HG03196 (cell line): Measurements from ENCODE around the gene EXOC8.
"Not testable (repeated sequence)": the region's sequence is repeated elsewhere in the genome, so short reads cannot be mapped to it uniquely, and the experiment has no call there.

ENCODE experiments used
- ATAC-seq: cut with Tn5 transposase; IDR thresholded peaks from one replicate; pipeline ENCODE4 v1.9.1; 2021; ENCODE audit not compliant: unreplicated experiment

EXOC8 gene

GRCh38 chr1:231354330-231355020, 16.8 kb upstream of the EXOC8 start:
- no peak for ATAC-seq

DNA sequence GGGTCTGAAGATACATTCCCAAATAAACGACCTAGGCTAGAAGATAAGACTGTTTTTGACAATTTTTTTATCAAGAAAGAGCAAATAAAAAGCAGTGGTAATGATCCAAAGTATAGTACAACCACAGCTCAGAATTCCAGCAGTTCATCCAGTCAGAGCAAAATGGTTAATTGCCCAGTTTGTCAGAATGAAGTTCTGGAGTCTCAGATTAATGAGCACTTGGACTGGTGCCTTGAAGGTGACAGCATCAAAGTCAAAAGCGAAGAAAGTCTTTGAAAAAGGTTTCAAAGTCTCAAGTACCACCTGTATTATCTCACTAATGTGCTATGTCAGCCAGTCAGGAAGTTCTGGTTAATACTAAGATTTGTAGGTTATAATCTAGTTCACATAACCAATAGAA, 15.4 kb upstream of the EXOC8 start:
- ATAC-seq: no peak

- no peak for ATAC-seq
These were observed 14.2 kb upstream of the EXOC8 start for GRCh38 chr1:231351816-231352215.

DNA sequence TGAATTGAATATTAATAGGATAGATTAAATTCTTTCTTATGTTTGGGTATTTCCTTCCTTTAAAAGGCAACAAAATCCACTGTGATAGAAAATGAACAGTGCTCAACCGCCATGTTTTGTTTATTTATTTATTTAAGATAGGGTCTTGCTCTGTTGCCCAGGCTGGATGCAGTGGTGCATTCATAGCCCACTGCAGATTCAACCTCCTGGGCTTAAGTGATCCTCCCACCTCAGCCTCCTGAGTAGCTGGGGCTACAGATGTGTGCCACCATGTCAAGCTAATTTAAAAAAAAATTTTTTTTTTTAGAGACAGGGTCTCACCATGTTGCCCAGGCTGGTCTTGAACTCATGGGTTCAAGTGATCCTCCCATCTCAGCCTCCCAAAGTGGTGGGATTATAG, 11.2 kb upstream of the EXOC8 start:
- ATAC-seq: not testable (repeated sequence)

- ATAC-seq: no peak
These were observed 10.8 kb upstream of the EXOC8 start for GRCh38 chr1:231348442-231348841.

GRCh38 chr1:231347961-231348360, 10.3 kb upstream of the EXOC8 start:
- ATAC-seq: no peak

DNA sequence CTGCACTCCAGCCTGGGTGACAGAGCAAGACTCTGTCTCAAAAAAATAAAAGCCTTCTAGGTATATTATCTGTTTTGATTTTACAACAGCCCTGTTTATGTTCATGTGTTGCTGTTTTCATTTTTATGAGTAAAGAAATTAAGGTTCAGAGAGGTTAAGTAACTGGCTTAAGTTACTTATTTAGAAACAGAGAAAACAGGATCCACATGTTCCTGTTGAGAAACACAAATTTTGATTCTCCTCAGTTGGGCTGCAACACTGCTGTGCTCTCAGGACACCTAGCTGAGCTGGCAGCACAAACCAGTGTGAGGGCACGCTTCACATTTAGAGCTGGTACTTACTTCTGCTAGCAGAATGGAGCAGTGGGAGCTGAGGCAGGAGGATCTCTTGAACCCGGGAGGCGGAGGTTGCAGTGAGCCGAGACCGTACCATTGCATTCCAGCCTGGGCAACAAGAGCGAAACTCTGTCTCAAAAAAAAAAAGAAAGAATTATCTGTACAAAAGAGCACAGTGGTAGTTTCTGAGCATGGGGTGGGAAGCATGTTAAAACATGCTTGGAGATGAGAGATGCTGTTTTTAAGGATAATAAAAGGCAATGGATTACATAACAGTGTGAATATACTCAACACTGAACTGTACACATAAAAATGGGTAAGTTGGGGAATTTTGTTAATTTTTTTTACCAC, 2.8 kb upstream of the EXOC8 start:
- ATAC-seq: no peak

- ATAC-seq: peak; percentile 14
These were observed 847 bp upstream of the EXOC8 start, which contains the start of gene SPRTN for GRCh38 chr1:231338270-231339128. TSS of gene SPRTN (plus strand) at chr1:231338293. CDS start at chr1:231338384, 91 bp downstream.

GRCh38 chr1:231337043-231337471, 595 bp downstream of the EXOC8 start:
- peak; percentile 22 for ATAC-seq

- ATAC-seq: no peak
These were observed 1.7 kb downstream of the EXOC8 start for GRCh38 chr1:231335663-231336602.

DNA sequence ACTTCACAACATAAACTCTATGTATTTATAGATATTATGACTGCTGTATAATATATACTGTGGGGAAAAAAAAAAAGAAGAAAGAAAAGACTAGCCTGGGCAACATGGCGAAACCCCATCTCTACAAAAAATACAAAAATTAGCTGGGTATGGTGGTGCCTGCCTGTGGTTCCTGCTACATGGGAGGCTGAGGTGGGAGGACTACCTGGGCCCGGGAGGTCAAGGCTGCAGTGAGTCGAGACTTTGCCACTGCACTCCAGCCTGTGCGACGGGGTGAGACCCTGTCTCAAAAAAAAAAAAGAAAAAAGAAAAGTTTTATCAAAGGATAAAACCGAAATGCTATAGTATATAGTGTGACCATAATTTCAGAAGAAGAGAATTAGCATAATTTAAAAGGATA, 2.7 kb downstream of the EXOC8 start:
- ATAC-seq: no peak

DNA sequence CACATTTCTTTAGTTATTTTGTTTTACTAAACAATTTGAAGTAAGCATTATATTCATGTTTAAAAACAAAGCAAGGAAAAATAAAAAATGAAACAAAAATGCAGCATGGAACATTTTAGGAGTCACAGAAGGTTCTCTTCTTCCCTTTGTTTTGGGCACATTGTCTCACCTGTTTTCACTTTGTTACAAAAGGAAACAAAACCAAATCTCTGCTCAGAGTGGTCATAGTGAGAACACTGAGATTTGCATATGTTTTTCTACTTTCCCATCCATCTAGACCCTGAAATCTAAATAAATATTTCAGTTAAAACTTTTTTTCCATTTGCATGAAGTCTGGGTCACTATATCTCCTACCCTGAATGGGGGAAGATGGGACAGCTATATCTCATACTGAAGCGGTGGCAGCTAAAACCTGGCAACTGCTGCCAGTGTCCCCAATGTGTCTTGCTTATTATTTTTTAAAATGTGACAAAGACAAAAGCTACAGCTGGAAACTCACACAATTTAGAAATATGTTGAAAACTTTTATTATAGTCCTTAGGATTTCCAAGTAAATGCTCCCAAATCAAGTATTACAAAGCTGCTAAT, 3.5 kb downstream of the EXOC8 start:
- ATAC-seq: no peak

DNA sequence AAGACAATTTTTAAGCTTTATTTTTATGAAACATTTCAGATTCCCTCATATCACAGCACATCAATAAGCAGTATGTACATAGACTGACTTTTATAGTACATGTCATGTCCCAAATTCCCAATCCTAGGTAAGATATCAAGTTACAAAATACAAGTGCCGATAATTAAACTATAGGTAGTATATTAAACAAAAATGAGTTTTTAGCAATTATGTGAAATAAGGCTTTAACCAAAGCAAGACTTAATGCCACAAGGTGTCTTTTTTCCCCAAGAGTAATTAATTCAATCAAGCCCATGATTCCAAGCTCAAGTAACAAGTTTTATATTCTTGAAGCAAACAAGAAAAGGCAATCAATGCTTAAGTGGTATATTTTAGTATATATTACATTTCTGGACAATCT, 4.9 kb downstream of the EXOC8 start:
- no peak for ATAC-seq

- ATAC-seq: no peak
These were observed 8.2 kb downstream of the EXOC8 start for GRCh38 chr1:231329483-231329882.

DNA sequence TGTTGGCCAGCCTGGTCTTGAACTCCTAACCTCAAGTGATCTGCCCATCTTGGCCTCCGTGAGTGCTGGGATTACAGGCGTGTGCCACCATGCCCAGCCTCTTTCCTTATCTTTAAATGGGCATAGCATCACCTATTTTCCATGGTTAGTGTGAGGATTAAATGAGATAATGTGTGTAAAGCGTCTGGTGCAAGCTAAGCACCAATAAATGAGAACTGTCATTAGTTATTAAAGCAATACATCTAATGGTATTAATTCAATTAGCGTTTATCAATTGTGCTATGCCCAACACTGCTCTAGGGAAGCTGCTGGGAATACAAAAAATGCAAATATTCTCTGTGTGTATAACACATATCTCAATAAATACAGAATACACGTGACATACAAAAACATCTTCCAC, 10.0 kb downstream of the EXOC8 start:
- ATAC-seq: no peak

DNA sequence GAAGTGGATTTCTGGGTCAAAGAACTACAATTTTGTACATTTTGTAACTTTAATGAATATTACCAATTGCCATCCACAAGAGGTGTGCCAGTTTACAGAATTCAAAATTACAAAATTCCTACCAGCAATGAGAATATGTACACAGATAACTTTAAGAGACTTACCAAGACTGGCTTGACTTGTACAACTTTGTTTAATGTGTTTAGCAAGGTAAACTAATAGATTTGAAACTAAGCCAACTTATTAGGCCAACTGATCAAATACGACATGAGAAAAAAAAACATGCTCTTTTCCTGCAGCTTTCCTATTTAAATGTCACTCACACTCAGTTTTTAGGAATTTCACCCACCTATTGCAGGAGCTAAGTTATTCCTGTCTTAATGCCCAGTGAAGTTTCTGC, 11.4 kb downstream of the EXOC8 start:
- ATAC-seq: no peak

DNA sequence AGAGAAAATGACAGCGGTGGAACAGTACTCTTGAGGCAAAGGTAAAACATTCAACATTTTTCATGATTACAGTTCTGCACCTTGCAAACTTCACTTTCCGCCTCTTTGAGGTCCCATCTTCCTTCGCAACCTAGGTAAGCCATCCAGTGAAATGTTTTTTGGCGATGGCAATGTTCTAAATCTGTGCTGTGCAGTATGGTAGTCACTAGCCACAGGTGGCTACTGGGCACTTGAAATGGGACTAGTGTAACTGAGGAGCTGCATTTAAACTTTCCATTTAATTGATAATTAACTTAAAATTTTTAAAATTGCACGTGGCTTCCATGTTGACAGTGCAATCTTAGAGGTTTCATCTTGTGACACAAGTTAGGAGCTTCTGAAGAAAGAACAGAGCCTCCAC, 13.0 kb downstream of the EXOC8 start:
- no peak for ATAC-seq

DNA sequence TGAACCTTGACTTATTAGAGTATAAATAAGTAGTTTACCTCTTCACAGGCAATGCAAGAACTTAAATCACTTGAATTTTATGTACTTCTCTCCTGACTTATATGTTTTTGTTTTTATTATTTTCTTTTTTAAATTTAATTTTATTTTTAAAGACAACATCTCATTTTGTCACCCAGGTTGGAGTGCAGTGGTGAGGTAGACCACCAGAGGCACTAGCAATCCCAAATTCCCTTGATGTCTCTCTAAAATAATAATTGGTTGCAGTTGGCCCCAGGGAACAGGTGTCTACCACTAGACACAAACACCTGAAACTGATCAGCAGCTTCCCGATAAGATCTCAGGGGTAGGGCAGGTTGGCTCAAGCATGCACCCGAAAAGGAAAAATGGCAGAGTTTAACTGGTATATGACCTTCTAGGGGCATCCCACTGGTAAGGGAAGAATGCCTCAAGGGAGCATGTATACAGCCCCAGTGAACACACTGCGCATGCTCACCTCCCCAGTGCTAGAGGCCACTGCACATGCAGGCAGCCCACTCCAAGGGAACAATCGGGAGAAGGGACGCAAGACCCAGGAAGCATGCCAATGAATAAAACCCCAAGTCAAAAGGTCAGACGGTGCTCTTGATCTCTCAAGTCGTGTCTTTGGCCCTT, 14.6 kb downstream of the EXOC8 start:
- no peak for ATAC-seq

DNA sequence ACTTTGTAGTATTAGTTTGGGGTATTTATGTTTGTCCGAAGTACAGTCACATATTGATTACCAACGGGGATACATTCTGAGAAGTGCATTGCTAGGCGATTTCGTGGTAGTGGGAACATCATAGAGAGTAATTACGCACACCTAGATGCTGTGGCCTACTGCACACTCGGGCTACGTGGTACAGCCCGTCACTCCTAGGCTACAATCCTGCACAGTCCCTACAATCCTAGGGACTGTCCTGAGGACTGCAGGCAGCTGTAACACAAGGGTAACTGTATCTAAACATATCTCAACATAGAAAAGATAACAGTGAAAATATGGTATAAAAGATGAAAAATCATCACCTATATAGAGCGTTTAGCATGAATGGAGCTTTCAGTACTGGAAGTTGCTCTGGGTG, 18.6 kb downstream of the EXOC8 start:
- no peak for ATAC-seq

- no peak for ATAC-seq
These were observed 19.1 kb downstream of the EXOC8 start for GRCh38 chr1:231318568-231318967.
